ENCODE results near the gene ZDHHC1. TPM values are rescaled to one million over a fixed set of nuclear protein-coding genes. Genes with fewer than 3 reads are reported as not detected.
"Not testable (repeated sequence)": the region's sequence is repeated elsewhere in the genome, so short reads cannot be mapped to it uniquely, and the experiment has no call there.

The ZDHHC1 gene
- total RNA-seq, 1 experiment from 2014 or later = 3.2 TPM

- no peak for DNase-seq (ENCODE audit: low spot score)
These were observed 55.2 kb downstream of the ZDHHC1 start for GRCh38 chr16:67361038-67361437.

- not testable (repeated sequence) for DNase-seq (ENCODE audit: low spot score)
These were observed 56.6 kb downstream of the ZDHHC1 start for GRCh38 chr16:67359540-67360269.

GRCh38 chr16:67357561-67357960, 58.7 kb downstream of the ZDHHC1 start:
- DNase-seq (ENCODE audit: low spot score) = no peak

GRCh38 chr16:67356396-67356795, 59.9 kb downstream of the ZDHHC1 start:
- no peak for DNase-seq (ENCODE audit: low spot score)

- DNase-seq (ENCODE audit: low spot score) = not testable (repeated sequence)
These were observed 63.8 kb downstream of the ZDHHC1 start for GRCh38 chr16:67352463-67352862.

GRCh38 chr16:67350324-67350723, 66.0 kb downstream of the ZDHHC1 start:
- DNase-seq (ENCODE audit: low spot score) = no peak

- DNase-seq (ENCODE audit: low spot score) = no peak
These were observed 67.1 kb downstream of the ZDHHC1 start for GRCh38 chr16:67349172-67349571.

GRCh38 chr16:67346341-67346740, 69.9 kb downstream of the ZDHHC1 start:
- DNase-seq (ENCODE audit: low spot score) = no peak

- no peak for DNase-seq (ENCODE audit: low spot score)
These were observed 70.9 kb downstream of the ZDHHC1 start for GRCh38 chr16:67345401-67345800.

Other genes starting within 250 kb of the ZDHHC1 start
- gene NOL3, start 245.9 kb downstream of the ZDHHC1 start, total RNA-seq (2014; rRNA removed; shearing (Covaris generic)) = 39.4 and 47.9 TPM in 2 replicates
- gene MATCAP1, start 232.5 kb downstream of the ZDHHC1 start, total RNA-seq (2014; rRNA removed; shearing (Covaris generic)) = 3.5 and 4.5 TPM in 2 replicates
- not detected in 2 replicates for gene EXOC3L1, start 226.3 kb downstream of the ZDHHC1 start, total RNA-seq (2014; rRNA removed; shearing (Covaris generic))
- 78.4 and 80.7 TPM in 2 replicates for gene E2F4, start 224.3 kb downstream of the ZDHHC1 start, total RNA-seq (2014; rRNA removed; shearing (Covaris generic))
- 0.06 and 0.29 TPM in 2 replicates for gene ELMO3, start 217.3 kb downstream of the ZDHHC1 start, total RNA-seq (2014; rRNA removed; shearing (Covaris generic))
- gene TMEM208, start 189.3 kb downstream of the ZDHHC1 start, total RNA-seq (2014; rRNA removed; shearing (Covaris generic)) = 31.1 and 38.4 TPM in 2 replicates
- 18.4 and 21.2 TPM in 2 replicates for gene FHOD1, start 169.0 kb downstream of the ZDHHC1 start, total RNA-seq (2014; rRNA removed; shearing (Covaris generic))
- 0.81 and 1.4 TPM in 2 replicates for gene SLC9A5, start 167.5 kb downstream of the ZDHHC1 start, total RNA-seq (2014; rRNA removed; shearing (Covaris generic))
- 2.4 and 6.7 TPM in 2 replicates for gene PLEKHG4, start 136.9 kb downstream of the ZDHHC1 start, total RNA-seq (2014; rRNA removed; shearing (Covaris generic))
- not detected in 2 replicates for gene KCTD19, start 89.7 kb downstream of the ZDHHC1 start, total RNA-seq (2014; rRNA removed; shearing (Covaris generic))
- gene LRRC36, start 89.7 kb downstream of the ZDHHC1 start, total RNA-seq (2014; rRNA removed; shearing (Covaris generic)) = 0.79 TPM in 1 of 2 replicates, not detected in the other
- gene TPPP3, start 23.0 kb downstream of the ZDHHC1 start, total RNA-seq (2014; rRNA removed; shearing (Covaris generic)) = not detected in 2 replicates
- 0.10 TPM in 1 of 2 replicates, not detected in the other for gene HSD11B2, start 14.6 kb upstream of the ZDHHC1 start, total RNA-seq (2014; rRNA removed; shearing (Covaris generic))
- 99.0 and 101 TPM in 2 replicates for gene ATP6V0D1, start 64.7 kb upstream of the ZDHHC1 start, total RNA-seq (2014; rRNA removed; shearing (Covaris generic))
- gene AGRP, start 67.1 kb upstream of the ZDHHC1 start, total RNA-seq (2014; rRNA removed; shearing (Covaris generic)) = not detected in 2 replicates
- gene RIPOR1, start 112.4 kb upstream of the ZDHHC1 start, total RNA-seq (2014; rRNA removed; shearing (Covaris generic)) = 10.4 and 11.0 TPM in 2 replicates
- 40.9 and 41.3 TPM in 2 replicates for gene CTCF, start 146.0 kb upstream of the ZDHHC1 start, total RNA-seq (2014; rRNA removed; shearing (Covaris generic))
- 0.17 and 0.18 TPM in 2 replicates for gene CARMIL2, start 228.7 kb upstream of the ZDHHC1 start, total RNA-seq (2014; rRNA removed; shearing (Covaris generic))
- 29.1 and 45.6 TPM in 2 replicates for gene ACD, start 243.8 kb upstream of the ZDHHC1 start, total RNA-seq (2014; rRNA removed; shearing (Covaris generic))
- gene PARD6A, start 244.5 kb upstream of the ZDHHC1 start, total RNA-seq (2014; rRNA removed; shearing (Covaris generic)) = not detected in 2 replicates